Measurements from ENCODE around the gene RASSF3.

RASSF3 gene

DNA sequence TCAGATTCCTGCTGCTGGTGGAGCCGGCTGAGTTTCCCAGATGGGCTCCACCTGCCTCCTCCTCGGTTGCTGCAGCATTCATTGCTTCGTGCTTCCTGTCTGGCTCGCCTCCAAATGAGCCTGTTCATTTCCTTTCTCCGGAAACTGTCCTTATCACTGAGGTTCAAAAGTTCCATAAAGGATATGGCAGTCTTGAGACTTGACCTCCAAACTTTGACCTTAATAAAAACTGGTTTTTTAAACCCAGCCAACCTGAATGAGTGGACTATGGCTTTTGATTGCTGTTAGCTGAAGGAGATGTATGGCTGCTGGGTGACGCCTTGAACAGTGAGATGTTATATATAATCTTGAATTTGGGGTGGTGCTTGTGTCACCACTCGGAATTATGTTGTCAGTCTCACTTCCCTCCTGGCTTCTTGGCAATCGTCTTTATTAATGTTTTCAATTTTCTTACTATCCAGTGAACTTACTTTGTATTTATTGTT lies 62.7 kb downstream of the RASSF3 start:
- TF ChIP-seq BACH2 (CRISPR knock-in tag; IDR thresholded peaks at IDR 0.05; ENCODE audit: borderline replicate concordance) (no peak), PPARA (CRISPR knock-in tag; IDR thresholded peaks at IDR 0.05; ENCODE audit: borderline replicate concordance) (no peak), TOX (CRISPR knock-in tag; IDR thresholded peaks at IDR 0.05; ENCODE audit: borderline replicate concordance) (no peak), ZNF8 (CRISPR knock-in tag; IDR thresholded peaks at IDR 0.05) (peak; percentile 35; the same call in 1 of the 2 replicates), ZFP3 (CRISPR knock-in tag; IDR thresholded peaks at IDR 0.05) (0 out of 2 replicates have a peak, but pooled peaks have one; percentile 32), ISL1 (CRISPR knock-in tag; IDR thresholded peaks at IDR 0.05) (no peak), ZFP30 (CRISPR knock-in tag; IDR thresholded peaks at IDR 0.05) (no peak), ESRRG (CRISPR knock-in tag; IDR thresholded peaks at IDR 0.05) (no peak), SNAI2 (CRISPR knock-in tag; IDR thresholded peaks at IDR 0.05) (0 out of 2 replicates have a peak, but pooled peaks have one; percentile 56), GLIS3 (CRISPR knock-in tag; IDR thresholded peaks at IDR 0.05) (no peak), RARB (CRISPR knock-in tag; IDR thresholded peaks at IDR 0.05) (no peak), OSR1 (CRISPR knock-in tag; IDR thresholded peaks at IDR 0.05) (no peak), TCF4 (CRISPR knock-in tag; IDR thresholded peaks at IDR 0.05; ENCODE audit: borderline replicate concordance) (peak; percentile 45; the same call in 1 of the 2 replicates), ARNTL (CRISPR knock-in tag; IDR thresholded peaks at IDR 0.05; ENCODE audit: borderline replicate concordance, low read depth) (no peak), CSDC2 (CRISPR knock-in tag; IDR thresholded peaks at IDR 0.05) (no peak), ZC3H10 (CRISPR knock-in tag; IDR thresholded peaks at IDR 0.05) (no peak), ZNF70 (CRISPR knock-in tag; IDR thresholded peaks at IDR 0.05) (no peak), ZNF565 (CRISPR knock-in tag; conservative IDR thresholded peaks at IDR 0.05; ENCODE audit: low read depth) (no peak)
- TF ChIP-seq, protein P1, sequence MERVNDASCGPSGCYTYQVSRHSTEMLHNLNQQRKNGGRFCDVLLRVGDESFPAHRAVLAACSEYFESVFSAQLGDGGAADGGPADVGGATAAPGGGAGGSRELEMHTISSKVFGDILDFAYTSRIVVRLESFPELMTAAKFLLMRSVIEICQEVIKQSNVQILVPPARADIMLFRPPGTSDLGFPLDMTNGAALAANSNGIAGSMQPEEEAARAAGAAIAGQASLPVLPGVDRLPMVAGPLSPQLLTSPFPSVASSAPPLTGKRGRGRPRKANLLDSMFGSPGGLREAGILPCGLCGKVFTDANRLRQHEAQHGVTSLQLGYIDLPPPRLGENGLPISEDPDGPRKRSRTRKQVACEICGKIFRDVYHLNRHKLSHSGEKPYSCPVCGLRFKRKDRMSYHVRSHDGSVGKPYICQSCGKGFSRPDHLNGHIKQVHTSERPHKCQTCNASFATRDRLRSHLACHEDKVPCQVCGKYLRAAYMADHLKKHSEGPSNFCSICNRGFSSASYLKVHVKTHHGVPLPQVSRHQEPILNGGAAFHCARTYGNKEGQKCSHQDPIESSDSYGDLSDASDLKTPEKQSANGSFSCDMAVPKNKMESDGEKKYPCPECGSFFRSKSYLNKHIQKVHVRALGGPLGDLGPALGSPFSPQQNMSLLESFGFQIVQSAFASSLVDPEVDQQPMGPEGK (CRISPR knock-in tag; IDR thresholded peaks at IDR 0.05; ENCODE audit: borderline replicate concordance) = no peak
- TF ChIP-seq, protein P2, sequence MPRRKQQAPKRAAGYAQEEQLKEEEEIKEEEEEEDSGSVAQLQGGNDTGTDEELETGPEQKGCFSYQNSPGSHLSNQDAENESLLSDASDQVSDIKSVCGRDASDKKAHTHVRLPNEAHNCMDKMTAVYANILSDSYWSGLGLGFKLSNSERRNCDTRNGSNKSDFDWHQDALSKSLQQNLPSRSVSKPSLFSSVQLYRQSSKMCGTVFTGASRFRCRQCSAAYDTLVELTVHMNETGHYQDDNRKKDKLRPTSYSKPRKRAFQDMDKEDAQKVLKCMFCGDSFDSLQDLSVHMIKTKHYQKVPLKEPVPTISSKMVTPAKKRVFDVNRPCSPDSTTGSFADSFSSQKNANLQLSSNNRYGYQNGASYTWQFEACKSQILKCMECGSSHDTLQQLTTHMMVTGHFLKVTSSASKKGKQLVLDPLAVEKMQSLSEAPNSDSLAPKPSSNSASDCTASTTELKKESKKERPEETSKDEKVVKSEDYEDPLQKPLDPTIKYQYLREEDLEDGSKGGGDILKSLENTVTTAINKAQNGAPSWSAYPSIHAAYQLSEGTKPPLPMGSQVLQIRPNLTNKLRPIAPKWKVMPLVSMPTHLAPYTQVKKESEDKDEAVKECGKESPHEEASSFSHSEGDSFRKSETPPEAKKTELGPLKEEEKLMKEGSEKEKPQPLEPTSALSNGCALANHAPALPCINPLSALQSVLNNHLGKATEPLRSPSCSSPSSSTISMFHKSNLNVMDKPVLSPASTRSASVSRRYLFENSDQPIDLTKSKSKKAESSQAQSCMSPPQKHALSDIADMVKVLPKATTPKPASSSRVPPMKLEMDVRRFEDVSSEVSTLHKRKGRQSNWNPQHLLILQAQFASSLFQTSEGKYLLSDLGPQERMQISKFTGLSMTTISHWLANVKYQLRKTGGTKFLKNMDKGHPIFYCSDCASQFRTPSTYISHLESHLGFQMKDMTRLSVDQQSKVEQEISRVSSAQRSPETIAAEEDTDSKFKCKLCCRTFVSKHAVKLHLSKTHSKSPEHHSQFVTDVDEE (CRISPR knock-in tag; IDR thresholded peaks at IDR 0.05) = peak; percentile 78; the same call in 1 of the 2 replicates
- TF ChIP-seq, protein P3, sequence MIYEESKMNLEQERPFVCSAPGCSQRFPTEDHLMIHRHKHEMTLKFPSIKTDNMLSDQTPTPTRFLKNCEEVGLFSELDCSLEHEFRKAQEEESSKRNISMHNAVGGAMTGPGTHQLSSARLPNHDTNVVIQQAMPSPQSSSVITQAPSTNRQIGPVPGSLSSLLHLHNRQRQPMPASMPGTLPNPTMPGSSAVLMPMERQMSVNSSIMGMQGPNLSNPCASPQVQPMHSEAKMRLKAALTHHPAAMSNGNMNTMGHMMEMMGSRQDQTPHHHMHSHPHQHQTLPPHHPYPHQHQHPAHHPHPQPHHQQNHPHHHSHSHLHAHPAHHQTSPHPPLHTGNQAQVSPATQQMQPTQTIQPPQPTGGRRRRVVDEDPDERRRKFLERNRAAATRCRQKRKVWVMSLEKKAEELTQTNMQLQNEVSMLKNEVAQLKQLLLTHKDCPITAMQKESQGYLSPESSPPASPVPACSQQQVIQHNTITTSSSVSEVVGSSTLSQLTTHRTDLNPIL (CRISPR knock-in tag; IDR thresholded peaks at IDR 0.05; ENCODE audit: low read depth) = no peak
- TF ChIP-seq, protein P4, sequence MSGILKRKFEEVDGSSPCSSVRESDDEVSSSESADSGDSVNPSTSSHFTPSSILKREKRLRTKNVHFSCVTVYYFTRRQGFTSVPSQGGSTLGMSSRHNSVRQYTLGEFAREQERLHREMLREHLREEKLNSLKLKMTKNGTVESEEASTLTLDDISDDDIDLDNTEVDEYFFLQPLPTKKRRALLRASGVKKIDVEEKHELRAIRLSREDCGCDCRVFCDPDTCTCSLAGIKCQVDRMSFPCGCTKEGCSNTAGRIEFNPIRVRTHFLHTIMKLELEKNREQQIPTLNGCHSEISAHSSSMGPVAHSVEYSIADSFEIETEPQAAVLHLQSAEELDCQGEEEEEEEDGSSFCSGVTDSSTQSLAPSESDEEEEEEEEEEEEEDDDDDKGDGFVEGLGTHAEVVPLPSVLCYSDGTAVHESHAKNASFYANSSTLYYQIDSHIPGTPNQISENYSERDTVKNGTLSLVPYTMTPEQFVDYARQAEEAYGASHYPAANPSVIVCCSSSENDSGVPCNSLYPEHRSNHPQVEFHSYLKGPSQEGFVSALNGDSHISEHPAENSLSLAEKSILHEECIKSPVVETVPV (CRISPR knock-in tag; IDR thresholded peaks at IDR 0.05) = no peak
- TF ChIP-seq, protein P5, sequence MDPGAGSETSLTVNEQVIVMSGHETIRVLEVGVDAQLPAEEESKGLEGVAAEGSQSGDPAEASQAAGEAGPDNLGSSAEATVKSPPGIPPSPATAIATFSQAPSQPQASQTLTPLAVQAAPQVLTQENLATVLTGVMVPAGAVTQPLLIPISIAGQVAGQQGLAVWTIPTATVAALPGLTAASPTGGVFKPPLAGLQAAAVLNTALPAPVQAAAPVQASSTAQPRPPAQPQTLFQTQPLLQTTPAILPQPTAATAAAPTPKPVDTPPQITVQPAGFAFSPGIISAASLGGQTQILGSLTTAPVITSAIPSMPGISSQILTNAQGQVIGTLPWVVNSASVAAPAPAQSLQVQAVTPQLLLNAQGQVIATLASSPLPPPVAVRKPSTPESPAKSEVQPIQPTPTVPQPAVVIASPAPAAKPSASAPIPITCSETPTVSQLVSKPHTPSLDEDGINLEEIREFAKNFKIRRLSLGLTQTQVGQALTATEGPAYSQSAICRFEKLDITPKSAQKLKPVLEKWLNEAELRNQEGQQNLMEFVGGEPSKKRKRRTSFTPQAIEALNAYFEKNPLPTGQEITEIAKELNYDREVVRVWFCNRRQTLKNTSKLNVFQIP (CRISPR knock-in tag; IDR thresholded peaks at IDR 0.05; ENCODE audit: borderline replicate concordance, low read depth) = no peak
- peak; percentile 39 for ATAC-seq

DNA sequence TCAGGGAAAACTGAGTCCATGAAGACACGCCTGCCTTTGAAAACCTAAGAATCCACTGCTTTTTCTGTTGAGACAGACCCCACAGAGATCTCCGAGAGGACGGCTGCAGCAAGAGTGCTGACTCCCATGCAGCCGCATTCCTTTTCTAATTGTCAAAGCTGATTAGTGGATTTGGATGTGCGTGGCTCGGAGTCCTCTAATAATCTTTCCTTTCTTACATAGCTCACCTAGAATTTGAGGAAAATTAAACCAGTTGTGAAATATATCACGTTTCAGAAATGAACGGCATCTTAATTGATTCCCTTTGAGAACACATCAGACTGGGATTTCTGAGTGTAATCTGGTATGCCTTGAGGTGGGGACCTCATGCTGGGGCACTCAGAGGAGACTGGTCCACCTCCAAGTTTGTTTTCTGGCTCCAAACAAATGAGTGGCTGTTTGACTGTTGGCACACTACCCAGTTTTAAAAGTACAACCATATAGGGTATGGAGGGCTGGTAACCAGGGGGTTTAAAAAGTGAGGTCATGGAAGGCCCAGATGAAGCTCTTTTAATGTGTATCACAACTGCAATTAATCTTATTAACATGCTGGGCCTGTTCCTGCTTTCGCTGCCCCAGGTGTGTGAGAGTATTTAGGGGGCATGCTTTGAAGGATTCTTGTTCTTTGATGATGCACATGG lies 63.3 kb downstream of the RASSF3 start:
- TF ChIP-seq PPARA (CRISPR knock-in tag; IDR thresholded peaks at IDR 0.05; ENCODE audit: borderline replicate concordance) (no peak), TOX (CRISPR knock-in tag; IDR thresholded peaks at IDR 0.05; ENCODE audit: borderline replicate concordance) (no peak)
- ATAC-seq = peak; percentile 48

All from SK-N-SH treated with all-trans-retinoic acid at 6 μM for 48 hours (cell line).